Measurements from ENCODE around the gene NNT. TPM values are rescaled to one million over a fixed set of nuclear protein-coding genes. Genes with fewer than 3 reads are reported as not detected.
A peak's percentile ranks its signal among the peaks of the same experiment; 100 is the strongest.

NNT gene
- total and polyA plus RNA-seq, 2 donors from 2014 or later = 56.4 to 101 TPM

DNA sequence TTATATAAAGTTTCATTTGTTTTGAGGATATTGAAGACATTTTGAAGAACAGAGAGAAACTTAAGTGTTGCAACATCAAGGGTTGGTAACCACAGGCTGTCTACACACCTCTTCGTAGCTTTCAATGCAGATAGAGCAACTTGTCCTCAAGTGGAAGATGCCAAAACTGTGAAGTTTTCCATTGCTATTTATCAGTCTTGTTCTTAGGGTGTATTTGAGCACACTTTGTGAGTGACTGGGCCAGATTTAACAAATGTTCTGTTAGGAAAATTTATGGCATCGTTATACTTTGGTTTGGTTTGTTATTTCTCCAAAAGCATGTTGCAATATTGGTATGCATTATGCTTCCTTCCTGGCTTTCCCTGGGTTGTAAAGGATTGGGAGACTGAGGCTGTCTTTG is 31.6 kb downstream of the NNT start:
- H3K4me1 ChIP-seq (ENCODE audit: control insufficient read depth in 2 of 3, insufficient read depth in 2 of 3, low read depth in 1 of 3, low read length in 3 of 3) = peaks cover 0 to 10% (median 6%) of the 10 kb centered on the region in 3 donors
- TF ChIP-seq, protein P1, sequence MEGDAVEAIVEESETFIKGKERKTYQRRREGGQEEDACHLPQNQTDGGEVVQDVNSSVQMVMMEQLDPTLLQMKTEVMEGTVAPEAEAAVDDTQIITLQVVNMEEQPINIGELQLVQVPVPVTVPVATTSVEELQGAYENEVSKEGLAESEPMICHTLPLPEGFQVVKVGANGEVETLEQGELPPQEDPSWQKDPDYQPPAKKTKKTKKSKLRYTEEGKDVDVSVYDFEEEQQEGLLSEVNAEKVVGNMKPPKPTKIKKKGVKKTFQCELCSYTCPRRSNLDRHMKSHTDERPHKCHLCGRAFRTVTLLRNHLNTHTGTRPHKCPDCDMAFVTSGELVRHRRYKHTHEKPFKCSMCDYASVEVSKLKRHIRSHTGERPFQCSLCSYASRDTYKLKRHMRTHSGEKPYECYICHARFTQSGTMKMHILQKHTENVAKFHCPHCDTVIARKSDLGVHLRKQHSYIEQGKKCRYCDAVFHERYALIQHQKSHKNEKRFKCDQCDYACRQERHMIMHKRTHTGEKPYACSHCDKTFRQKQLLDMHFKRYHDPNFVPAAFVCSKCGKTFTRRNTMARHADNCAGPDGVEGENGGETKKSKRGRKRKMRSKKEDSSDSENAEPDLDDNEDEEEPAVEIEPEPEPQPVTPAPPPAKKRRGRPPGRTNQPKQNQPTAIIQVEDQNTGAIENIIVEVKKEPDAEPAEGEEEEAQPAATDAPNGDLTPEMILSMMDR (IDR thresholded peaks at IDR 0.05; ENCODE audit: borderline replicate concordance, extremely low read depth, insufficient read depth) = no peak
- H3K4me3 ChIP-seq (ENCODE audit: low read length in 3 of 3) = no peak overlapping the region
- no peak overlapping the region for H3K27ac ChIP-seq (ENCODE audit: low read depth in 2 of 2, low read length in 2 of 2)
- H3K9me3 ChIP-seq (ENCODE audit: control insufficient read depth in 2 of 3, insufficient read depth in 1 of 3, low read length in 3 of 3) = no peaks in the 10 kb centered on the region
- no peak overlapping the region for H3K9ac ChIP-seq (ENCODE audit: low read length in 3 of 3)
- intact Hi-C loops (cut with DNase I) = no loop called here
- peaks cover 0 to 8% (median 3%) of the 10 kb centered on the region in 3 donors for H3K36me3 ChIP-seq (ENCODE audit: control insufficient read depth in 2 of 3, insufficient read depth in 3 of 3, low read length in 3 of 3)
- FAIRE-seq (no peak), DNase-seq (no peak)
- no peaks in the 10 kb centered on the region for H3K27me3 ChIP-seq (ENCODE audit: control insufficient read depth, insufficient read depth, low read length)

- TF ChIP-seq, protein P1 (IDR thresholded peaks at IDR 0.05; ENCODE audit: borderline replicate concordance, extremely low read depth, insufficient read depth) = no peak
- Histone ChIP-seq H3K36me3 (ENCODE audit: control insufficient read depth in 2 of 3, insufficient read depth in 3 of 3, low read length in 3 of 3) (peaks cover 0 to 8% (median 3%) of the 10 kb centered on the region in 3 donors), H3K4me1 (ENCODE audit: control insufficient read depth in 2 of 3, insufficient read depth in 2 of 3, low read depth in 1 of 3, low read length in 3 of 3) (peaks cover 0 to 10% (median 6%) of the 10 kb centered on the region in 3 donors), H3K4me3 (ENCODE audit: low read length in 3 of 3) (peak overlapping the region in 2 of 3 donors; percentile 1 to 2), H3K27ac (ENCODE audit: low read depth in 2 of 2, low read length in 2 of 2) (peak overlapping the region; percentile 10 to 61), H3K9ac (ENCODE audit: low read length in 3 of 3) (no peak overlapping the region), H3K27me3 (ENCODE audit: control insufficient read depth, insufficient read depth, low read length) (no peaks in the 10 kb centered on the region), H3K9me3 (ENCODE audit: control insufficient read depth in 2 of 3, insufficient read depth in 1 of 3, low read length in 3 of 3) (no peaks in the 10 kb centered on the region)
- intact Hi-C loops (cut with DNase I) = no loop called here
- no peak for FAIRE-seq
- no peak for DNase-seq
Observed at GRCh38 chr5:43635374-43635773, 32.4 kb downstream of the NNT start.

DNA sequence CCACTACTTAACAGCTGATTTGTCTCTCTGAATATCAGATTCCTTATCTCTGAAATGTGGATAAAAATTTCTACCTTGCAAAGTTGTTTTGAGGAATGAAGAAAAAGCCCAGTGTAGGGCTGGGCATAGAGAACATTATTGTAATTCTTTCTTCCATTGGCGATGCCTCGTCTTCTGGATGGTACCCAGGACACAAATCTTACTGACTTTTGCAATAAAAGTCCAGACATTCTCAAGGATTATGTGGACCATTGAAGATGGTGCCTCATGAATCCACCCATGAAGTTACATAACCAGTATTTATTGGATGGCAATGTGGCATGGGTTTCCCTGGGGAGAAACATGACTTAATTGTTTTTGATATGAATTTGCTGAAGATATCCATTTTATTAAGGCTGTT is 33.1 kb downstream of the NNT start:
- Histone ChIP-seq H3K4me3 (ENCODE audit: low read length in 3 of 3) (no peak overlapping the region), H3K27ac (ENCODE audit: low read depth in 2 of 2, low read length in 2 of 2) (peak overlapping the region in 1 of 2 donors; percentile 61), H3K9me3 (ENCODE audit: control insufficient read depth in 2 of 3, insufficient read depth in 1 of 3, low read length in 3 of 3) (no peaks in the 10 kb centered on the region), H3K36me3 (ENCODE audit: control insufficient read depth in 2 of 3, insufficient read depth in 3 of 3, low read length in 3 of 3) (peaks cover 0 to 8% (median 3%) of the 10 kb centered on the region in 3 donors), H3K9ac (ENCODE audit: low read length in 3 of 3) (no peak overlapping the region), H3K4me1 (ENCODE audit: control insufficient read depth in 2 of 3, insufficient read depth in 2 of 3, low read depth in 1 of 3, low read length in 3 of 3) (peaks cover 0 to 10% (median 6%) of the 10 kb centered on the region in 3 donors), H3K27me3 (ENCODE audit: control insufficient read depth, insufficient read depth, low read length) (no peaks in the 10 kb centered on the region)
- intact Hi-C loops (cut with DNase I) = no loop called here
- FAIRE-seq (no peak), DNase-seq (no peak)
- TF ChIP-seq, protein P1 (IDR thresholded peaks at IDR 0.05; ENCODE audit: borderline replicate concordance, extremely low read depth, insufficient read depth) = no peak

DNA sequence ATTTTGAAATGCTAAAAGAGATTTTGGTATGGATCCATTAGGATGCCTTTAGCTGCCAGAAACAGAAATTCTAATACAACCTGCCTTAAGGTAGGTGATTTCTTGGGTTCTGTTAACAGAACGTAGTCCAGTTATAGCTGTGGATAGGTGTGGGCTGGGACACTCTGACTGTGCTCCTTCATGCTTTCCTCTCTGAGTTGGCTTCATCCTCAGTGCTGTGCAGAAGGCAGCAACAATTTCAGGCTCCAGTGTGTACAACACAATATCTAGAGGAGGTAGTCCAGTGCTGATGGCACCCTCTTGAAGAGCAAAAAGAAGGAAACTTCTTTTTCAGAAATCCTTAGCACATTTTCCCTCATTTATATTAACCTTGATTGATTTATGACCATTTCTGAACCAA is 34.4 kb downstream of the NNT start:
- peaks cover 0 to 4% (median 0%) of the 10 kb centered on the region in 3 donors for H3K36me3 ChIP-seq (ENCODE audit: control insufficient read depth in 2 of 3, insufficient read depth in 3 of 3, low read length in 3 of 3)
- H3K27ac ChIP-seq (ENCODE audit: low read depth in 2 of 2, low read length in 2 of 2) = no peak overlapping the region
- intact Hi-C loops (cut with DNase I) = no loop called here
- H3K9me3 ChIP-seq (ENCODE audit: control insufficient read depth in 2 of 3, insufficient read depth in 1 of 3, low read length in 3 of 3) = no peaks in the 10 kb centered on the region
- no peak overlapping the region for H3K9ac ChIP-seq (ENCODE audit: low read length in 3 of 3)
- no peak overlapping the region for H3K4me3 ChIP-seq (ENCODE audit: low read length in 3 of 3)
- peaks cover 0 to 10% (median 6%) of the 10 kb centered on the region in 3 donors for H3K4me1 ChIP-seq (ENCODE audit: control insufficient read depth in 2 of 3, insufficient read depth in 2 of 3, low read depth in 1 of 3, low read length in 3 of 3)
- FAIRE-seq (no peak), DNase-seq (no peak)
- TF ChIP-seq, protein P1 (IDR thresholded peaks at IDR 0.05; ENCODE audit: borderline replicate concordance, extremely low read depth, insufficient read depth) = no peak
- no peaks in the 10 kb centered on the region for H3K27me3 ChIP-seq (ENCODE audit: control insufficient read depth, insufficient read depth, low read length)

Data from kidney (tissue), 14 donors.